HepG2 (cell line): ENCODE measurements around the gene DHRS11. TPM values are rescaled to one million over a fixed set of nuclear protein-coding genes. Genes with fewer than 3 reads are reported as not detected.
A peak's percentile ranks its signal among the peaks of the same experiment; 100 is the strongest.

ENCODE experiments used
- BATF2 ChIP-seq: sonication (generic); formaldehyde crosslinking; IDR thresholded peaks from 2 replicates; pipeline ENCODE4 v1.8.0; 2022; ENCODE audit warnings: mild to moderate bottlenecking, missing genetic modification reagents, moderate library complexity
- CREM ChIP-seq, 2 experiments: sonication (generic) in 1 of 2; formaldehyde crosslinking in 1 of 2; IDR thresholded peaks; 2 replicates each; pipeline versions ENCODE4 v1.4.0 to v1.6.1; 2016 to 2020; ENCODE audit warnings: antibody characterized with exemption in 1 of 2, mild to moderate bottlenecking in 1 of 2, missing genetic modification reagents in 1 of 2
- GATA4 ChIP-seq: sonication (generic); IDR thresholded peaks from 2 replicates; pipeline ENCODE4 v1.6.1; 2016; ENCODE audit warnings: antibody characterized with exemption, low read depth, borderline replicate concordance
- HES4 ChIP-seq: sonication (generic); formaldehyde crosslinking; IDR thresholded peaks from 2 replicates; pipeline ENCODE4 v1.9.0; 2021; ENCODE audit warnings: mild to moderate bottlenecking, missing genetic modification reagents, borderline replicate concordance
- KLF6 ChIP-seq: IDR thresholded peaks from 2 replicates; pipeline ENCODE4 v1.8.0; 2016; ENCODE audit warnings: missing biosample characterization, missing genetic modification reagents
- MTF2 ChIP-seq: sonication (generic); formaldehyde crosslinking; IDR thresholded peaks from 2 replicates; pipeline ENCODE4 v1.5.0; 2020; ENCODE audit warnings: missing genetic modification reagents, borderline replicate concordance
- NCOA5 ChIP-seq: sonication (generic); formaldehyde crosslinking; IDR thresholded peaks from 2 replicates; pipeline ENCODE4 v1.4.0; 2020; ENCODE audit warnings: missing genetic modification reagents
- NFIB ChIP-seq: sonication (generic); formaldehyde crosslinking; IDR thresholded peaks from 2 replicates; pipeline ENCODE4 v1.9.0; 2021; ENCODE audit warnings: missing genetic modification reagents, mild to moderate bottlenecking, borderline replicate concordance
- RFX5 ChIP-seq: IDR thresholded peaks from 2 replicates; pipeline ENCODE4 v1.6.1; 2011; ENCODE audit warnings: low read depth, low read length, improper control_type of control experiment
- SMARCC2 ChIP-seq: fragments of 450-650 bp; IDR thresholded peaks from 2 replicates; pipeline ENCODE4 v1.6.1; 2017; ENCODE audit warnings: antibody characterized with exemption, mild to moderate bottlenecking
- TBP ChIP-seq: sonication (generic); formaldehyde crosslinking; IDR thresholded peaks from 2 replicates; pipeline ENCODE4 v1.5.0; 2020; ENCODE audit warnings: missing genetic modification reagents
- TBX3 ChIP-seq: fragments of 450-650 bp; IDR thresholded peaks from 2 replicates; pipeline ENCODE4 v1.6.1; 2017; ENCODE audit warnings: antibody characterized with exemption, mild to moderate bottlenecking, inconsistent platforms, borderline replicate concordance
- ZBTB42 ChIP-seq: sonication (generic); formaldehyde crosslinking; IDR thresholded peaks from 2 replicates; pipeline ENCODE4 v1.5.0; 2020; ENCODE audit warnings: mild to moderate bottlenecking, missing genetic modification reagents
- ZNF136 ChIP-seq: sonication (generic); formaldehyde crosslinking; IDR thresholded peaks from 2 replicates; pipeline ENCODE4 v1.8.1; 2022; ENCODE audit warnings: low read depth, mild to moderate bottlenecking, moderate library complexity, missing genetic modification reagents
- ZNF234 ChIP-seq: sonication (generic); formaldehyde crosslinking; conservative IDR thresholded peaks from 2 replicates; pipeline ENCODE4 v1.5.1; 2020; ENCODE audit warnings: mild to moderate bottlenecking, missing genetic modification reagents
- ZNF329 ChIP-seq: sonication (generic); formaldehyde crosslinking; IDR thresholded peaks from 2 replicates; pipeline ENCODE4 v1.9.0; 2021; ENCODE audit warnings: low read depth, mild to moderate bottlenecking, missing genetic modification reagents
- ZNF333 ChIP-seq: sonication (generic); formaldehyde crosslinking; IDR thresholded peaks from 2 replicates; pipeline ENCODE4 v1.4.0; 2020; ENCODE audit warnings: mild to moderate bottlenecking, missing genetic modification reagents, borderline replicate concordance
- ZNF337 ChIP-seq: sonication (generic); formaldehyde crosslinking; IDR thresholded peaks from 2 replicates; pipeline ENCODE4 v1.5.1; 2020; ENCODE audit warnings: missing genetic modification reagents, low read depth, mild to moderate bottlenecking, borderline replicate concordance
- ZNF44 ChIP-seq: sonication (generic); formaldehyde crosslinking; IDR thresholded peaks from 2 replicates; pipeline ENCODE4 v1.5.1; 2020; ENCODE audit warnings: mild to moderate bottlenecking, missing genetic modification reagents
- ZNF451 ChIP-seq: sonication (generic); formaldehyde crosslinking; IDR thresholded peaks from 2 replicates; pipeline ENCODE4 v1.5.0; 2020; ENCODE audit warnings: mild to moderate bottlenecking, missing genetic modification reagents
- ZNF652 ChIP-seq: IDR thresholded peaks from 2 replicates; pipeline ENCODE4 v1.6.1; 2016; ENCODE audit warnings: low read depth, borderline replicate concordance
- ZNF703 ChIP-seq: sonication (generic); formaldehyde crosslinking; IDR thresholded peaks from 2 replicates; pipeline ENCODE4 v1.5.1; 2020; ENCODE audit warnings: missing genetic modification reagents, mild to moderate bottlenecking, moderate library complexity, borderline replicate concordance
- ZNF75D ChIP-seq: sonication (generic); formaldehyde crosslinking; IDR thresholded peaks from 2 replicates; pipeline ENCODE4 v1.8.1; 2023; ENCODE audit warnings: missing genetic modification reagents, mild to moderate bottlenecking, borderline replicate concordance
- polyA plus RNA-seq, 8 experiments: library from polyadenylated mRNA; depleted of rRNA in 3 of 8; stranded (reverse) in 7 of 8; unstranded in 1 of 8; fragments of >200 nt; fragmentation: Illumina TruSeq in 4 of 8; extraction: Trizol in 4 of 8; gene quantifications; 2 replicates each; pipeline versions ENCODE4 v1.2.1 to v1.2.3, GENCODE V29; 2011 to 2016; ENCODE audit warnings: low read depth in 4 of 8, missing spikeins in 1 of 8, mixed read lengths in 1 of 8; ENCODE audit not compliant: insufficient read depth in 1 of 8
- total RNA-seq, 5 experiments: library from RNA; depleted of rRNA; stranded (reverse); fragments of >200 nt; fragmentation: Illumina TruSeq; extraction: Trizol; gene quantifications; 2 replicates each; pipeline ENCODE4 v1.2.3, GENCODE V29; 2016; ENCODE audit warnings: low read depth in 1 of 5
- TF ChIP-seq, protein P1 (sequence below): sonication (generic); formaldehyde crosslinking; IDR thresholded peaks from 2 replicates; pipeline ENCODE4 v1.8.1; 2023; ENCODE audit warnings: mild to moderate bottlenecking, missing genetic modification reagents, borderline replicate concordance
- TF ChIP-seq, protein P2 (sequence below): sonication (generic); formaldehyde crosslinking; IDR thresholded peaks from 2 replicates; pipeline ENCODE4 v1.5.1; 2020; ENCODE audit warnings: mild to moderate bottlenecking, missing genetic modification reagents, moderate library complexity

The DHRS11 gene
- total and polyA plus RNA-seq, 2 of the 13 experiments (the other 11 are each of a cell fraction or from before 2014, with no cell fraction given), result 28.4 to 41.9 TPM

- TF ChIP-seq ZNF44 (CRISPR knock-in tag) (no peak; the same call in 1 of the 2 replicates), GATA4 (no peak), ZNF136 (CRISPR knock-in tag) (no peak), TBP (CRISPR knock-in tag) (no peak), ZNF652 (CRISPR knock-in tag) (no peak), HES4 (CRISPR knock-in tag) (peak; percentile 74; the same call in 1 of the 2 replicates), NFIB (CRISPR knock-in tag) (no peak), ZNF451 (CRISPR knock-in tag) (no peak; the same call in 1 of the 2 replicates), BATF2 (CRISPR knock-in tag) (no peak), ZNF337 (CRISPR knock-in tag) (no peak), ZNF75D (CRISPR knock-in tag) (no peak), ZNF333 (no peak; the same call in 1 of the 2 replicates), TBX3 (no peak), ZNF703 (CRISPR knock-in tag) (peak; percentile 38; the same call in 1 of the 2 replicates), CREM (IDR thresholded peaks at IDR 0.05) (no peak), CREM (CRISPR knock-in tag; IDR thresholded peaks at IDR 0.05) (no peak), SMARCC2 (no peak), ZNF329 (no peak), RFX5 (no peak; the same call in 1 of the 2 replicates), ZBTB42 (CRISPR knock-in tag) (no peak), MTF2 (CRISPR knock-in tag) (no peak; the same call in 1 of the 2 replicates), NCOA5 (CRISPR knock-in tag) (no peak), KLF6 (peak; percentile 60), ZNF234 (CRISPR knock-in tag) (0 out of 2 replicates have a peak, but pooled peaks have one; percentile 25)
- TF ChIP-seq, protein P1, sequence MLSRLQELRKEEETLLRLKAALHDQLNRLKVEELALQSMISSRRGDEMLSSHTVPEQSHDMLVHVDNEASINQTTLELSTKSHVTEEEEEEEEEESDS (CRISPR knock-in tag), result peak; percentile 21; the same call in 1 of the 2 replicates
- TF ChIP-seq, protein P2, sequence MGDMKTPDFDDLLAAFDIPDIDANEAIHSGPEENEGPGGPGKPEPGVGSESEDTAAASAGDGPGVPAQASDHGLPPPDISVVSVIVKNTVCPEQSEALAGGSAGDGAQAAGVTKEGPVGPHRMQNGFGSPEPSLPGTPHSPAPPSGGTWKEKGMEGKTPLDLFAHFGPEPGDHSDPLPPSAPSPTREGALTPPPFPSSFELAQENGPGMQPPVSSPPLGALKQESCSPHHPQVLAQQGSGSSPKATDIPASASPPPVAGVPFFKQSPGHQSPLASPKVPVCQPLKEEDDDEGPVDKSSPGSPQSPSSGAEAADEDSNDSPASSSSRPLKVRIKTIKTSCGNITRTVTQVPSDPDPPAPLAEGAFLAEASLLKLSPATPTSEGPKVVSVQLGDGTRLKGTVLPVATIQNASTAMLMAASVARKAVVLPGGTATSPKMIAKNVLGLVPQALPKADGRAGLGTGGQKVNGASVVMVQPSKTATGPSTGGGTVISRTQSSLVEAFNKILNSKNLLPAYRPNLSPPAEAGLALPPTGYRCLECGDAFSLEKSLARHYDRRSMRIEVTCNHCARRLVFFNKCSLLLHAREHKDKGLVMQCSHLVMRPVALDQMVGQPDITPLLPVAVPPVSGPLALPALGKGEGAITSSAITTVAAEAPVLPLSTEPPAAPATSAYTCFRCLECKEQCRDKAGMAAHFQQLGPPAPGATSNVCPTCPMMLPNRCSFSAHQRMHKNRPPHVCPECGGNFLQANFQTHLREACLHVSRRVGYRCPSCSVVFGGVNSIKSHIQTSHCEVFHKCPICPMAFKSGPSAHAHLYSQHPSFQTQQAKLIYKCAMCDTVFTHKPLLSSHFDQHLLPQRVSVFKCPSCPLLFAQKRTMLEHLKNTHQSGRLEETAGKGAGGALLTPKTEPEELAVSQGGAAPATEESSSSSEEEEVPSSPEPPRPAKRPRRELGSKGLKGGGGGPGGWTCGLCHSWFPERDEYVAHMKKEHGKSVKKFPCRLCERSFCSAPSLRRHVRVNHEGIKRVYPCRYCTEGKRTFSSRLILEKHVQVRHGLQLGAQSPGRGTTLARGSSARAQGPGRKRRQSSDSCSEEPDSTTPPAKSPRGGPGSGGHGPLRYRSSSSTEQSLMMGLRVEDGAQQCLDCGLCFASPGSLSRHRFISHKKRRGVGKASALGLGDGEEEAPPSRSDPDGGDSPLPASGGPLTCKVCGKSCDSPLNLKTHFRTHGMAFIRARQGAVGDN (CRISPR knock-in tag), result peak; percentile 83
These were observed 45.9 kb upstream of the DHRS11 start (continued) for GRCh38 chr17:36545465-36546417.
